HG02588 (cell line): ENCODE results near the gene ACAD11.
"Not testable (repeated sequence)": the region's sequence is repeated elsewhere in the genome, so short reads cannot be mapped to it uniquely, and the experiment has no call there.

Experiments used
- ATAC-seq: cut with Tn5 transposase; IDR thresholded peaks from one replicate; pipeline ENCODE4 v1.9.1; 2021; ENCODE audit warnings: mild to moderate bottlenecking, moderate library complexity; ENCODE audit not compliant: unreplicated experiment

Gene ACAD11

DNA sequence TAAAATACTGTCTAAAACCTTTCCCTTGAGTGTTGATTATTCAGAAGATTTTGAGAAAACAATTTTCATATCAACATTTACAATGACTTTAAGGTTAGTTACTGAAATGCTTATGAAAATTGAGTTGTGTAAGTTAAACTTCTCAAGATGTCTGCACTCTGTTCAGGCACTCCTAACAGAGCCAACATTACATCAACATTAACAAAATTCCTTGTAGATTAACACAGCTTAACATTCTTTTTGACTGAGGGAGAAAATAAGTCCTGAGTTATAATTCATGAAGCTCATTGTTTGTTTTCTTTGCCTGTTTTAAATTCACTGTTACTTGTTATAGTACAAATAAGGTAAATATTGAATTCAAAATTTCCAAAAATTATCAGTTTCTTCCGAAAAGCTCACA, 53.5 kb downstream of the ACAD11 start:
- no peak for ATAC-seq

DNA sequence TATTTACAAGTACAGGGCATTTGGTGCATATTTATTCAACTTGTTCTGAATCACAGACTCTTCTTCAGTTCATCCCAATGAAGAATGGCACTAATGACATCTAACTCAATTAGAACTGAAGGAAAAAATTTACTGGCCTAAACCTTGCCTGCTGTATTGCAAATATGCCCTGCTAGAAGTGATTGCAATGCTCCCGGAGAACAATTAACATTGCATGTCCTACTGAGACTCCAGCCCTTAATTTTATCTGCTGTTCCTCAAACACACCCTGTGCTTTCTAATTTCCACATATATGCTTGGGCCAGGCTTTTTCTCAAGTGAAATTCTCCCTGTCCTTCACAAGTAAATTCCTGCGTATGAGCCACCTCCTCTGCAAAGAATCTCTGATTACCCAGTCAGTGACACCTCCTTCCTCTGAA, 54.2 kb downstream of the ACAD11 start:
- ATAC-seq, result no peak

DNA sequence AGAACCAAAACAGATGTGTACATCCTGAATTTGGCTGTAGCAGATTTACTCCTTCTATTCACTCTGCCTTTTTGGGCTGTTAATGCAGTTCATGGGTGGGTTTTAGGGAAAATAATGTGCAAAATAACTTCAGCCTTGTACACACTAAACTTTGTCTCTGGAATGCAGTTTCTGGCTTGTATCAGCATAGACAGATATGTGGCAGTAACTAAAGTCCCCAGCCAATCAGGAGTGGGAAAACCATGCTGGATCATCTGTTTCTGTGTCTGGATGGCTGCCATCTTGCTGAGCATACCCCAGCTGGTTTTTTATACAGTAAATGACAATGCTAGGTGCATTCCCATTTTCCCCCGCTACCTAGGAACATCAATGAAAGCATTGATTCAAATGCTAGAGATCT, 59.0 kb downstream of the ACAD11 start:
- ATAC-seq, result not testable (repeated sequence)

DNA sequence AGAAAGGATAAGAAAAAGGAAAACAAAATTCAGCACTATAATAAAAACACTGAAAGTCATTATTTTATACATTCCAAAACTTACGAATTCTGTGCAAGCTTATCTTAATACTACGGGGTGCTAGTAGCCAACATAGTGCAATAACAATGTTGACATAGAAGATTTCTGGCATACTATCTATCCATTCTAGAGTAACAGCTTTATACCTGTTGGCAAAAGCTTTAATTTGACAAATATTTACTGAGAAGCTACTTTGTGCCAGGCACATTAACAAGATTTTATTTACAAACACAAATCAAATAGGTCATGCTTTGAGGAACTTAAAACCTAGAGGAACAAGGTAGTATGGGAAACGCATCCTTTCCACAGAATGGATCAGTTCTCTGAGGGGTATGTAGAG, 61.4 kb downstream of the ACAD11 start:
- no peak for ATAC-seq

DNA sequence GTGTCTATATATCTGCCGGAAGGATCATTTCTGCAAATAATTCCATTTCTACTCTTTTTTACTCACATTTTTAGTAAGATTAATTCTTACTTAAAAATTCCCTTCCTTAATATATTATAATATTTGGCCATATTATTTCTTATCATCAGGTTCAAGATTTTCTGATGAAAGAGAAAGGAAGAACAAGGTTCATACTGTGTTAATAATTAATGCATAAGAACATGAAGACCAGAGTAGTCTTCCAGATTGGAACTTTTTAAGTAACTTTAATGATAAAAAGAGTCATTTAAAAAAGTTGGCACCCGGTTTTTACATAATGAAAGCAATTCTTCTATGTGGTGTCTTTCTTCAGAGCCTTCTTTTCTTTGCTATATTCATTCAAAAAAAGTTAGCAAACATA, 61.9 kb downstream of the ACAD11 start:
- no peak for ATAC-seq

DNA sequence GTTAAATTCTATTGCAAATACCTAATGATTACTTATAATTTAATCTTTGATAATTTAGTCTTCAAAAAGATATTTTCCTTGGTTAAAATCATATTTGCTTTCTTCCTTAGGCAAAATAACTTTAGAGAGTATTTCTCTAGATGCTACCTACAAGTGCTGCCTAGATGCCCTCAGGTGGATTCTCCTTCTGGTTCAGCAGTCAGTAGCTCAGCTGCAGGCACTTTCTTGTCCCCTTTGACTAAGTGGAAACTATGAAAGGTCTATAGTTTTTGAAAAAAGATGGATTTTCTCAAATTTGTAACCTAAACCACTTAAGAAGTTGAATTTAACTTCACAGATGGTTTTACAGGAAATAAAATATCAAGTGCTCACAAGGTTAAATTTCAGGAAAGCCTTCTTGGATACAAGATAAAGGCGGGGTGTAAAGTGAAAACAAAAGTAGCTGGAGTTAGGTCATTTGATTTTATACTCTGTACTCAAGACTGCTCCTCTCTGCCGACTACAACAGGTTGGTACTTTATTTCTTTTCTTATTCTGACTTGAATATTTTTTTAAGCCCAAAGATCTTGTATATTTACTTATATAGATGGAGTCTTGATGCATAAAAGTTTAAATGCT, 62.7 kb downstream of the ACAD11 start, which contains the start of gene ACKR4:
Gene ACKR4, plus strand, starts transcription at position 455 of the 618 bp plus-strand sequence. CDS start 3,128 bp downstream, outside the sequence.
- no peak for ATAC-seq

DNA sequence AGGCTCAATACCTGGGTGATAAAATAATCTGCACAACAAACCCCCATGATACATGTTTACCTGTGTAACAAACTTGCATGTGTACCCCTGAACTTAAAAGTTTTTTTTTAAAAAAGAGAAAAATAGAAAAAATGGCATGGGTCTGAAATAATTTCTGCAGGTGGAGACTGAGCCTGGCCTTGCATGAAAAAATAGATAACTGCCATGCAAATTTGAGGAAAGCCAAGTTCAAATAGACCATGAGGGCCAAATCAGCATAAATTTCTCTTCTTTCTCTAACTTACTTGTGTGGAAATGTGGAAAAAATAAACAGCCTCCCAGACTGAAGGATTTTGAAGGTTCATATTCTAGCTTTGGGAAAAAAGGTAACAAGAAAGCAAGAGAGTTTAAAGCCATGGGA, 63.3 kb downstream of the ACAD11 start:
- no peak for ATAC-seq

DNA sequence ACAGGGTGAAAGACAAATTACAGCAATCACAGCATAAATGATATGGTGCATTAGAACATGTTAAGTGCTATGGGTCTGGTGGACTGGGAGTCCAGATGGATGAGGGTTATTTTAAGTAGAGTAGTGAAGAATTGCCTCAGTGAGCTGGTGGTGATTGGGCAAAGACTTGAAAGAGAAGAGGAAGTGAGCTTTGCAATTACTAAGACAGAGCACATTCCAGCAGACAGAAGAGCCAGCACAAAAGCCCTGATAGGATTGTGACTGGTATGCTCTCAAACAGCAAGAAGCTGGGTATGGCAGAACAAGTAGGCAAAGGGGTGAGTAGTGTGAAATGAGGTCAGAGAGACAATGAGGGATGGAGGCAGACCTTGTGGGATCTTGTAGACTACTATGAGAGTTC, 64.6 kb downstream of the ACAD11 start:
- no peak for ATAC-seq

DNA sequence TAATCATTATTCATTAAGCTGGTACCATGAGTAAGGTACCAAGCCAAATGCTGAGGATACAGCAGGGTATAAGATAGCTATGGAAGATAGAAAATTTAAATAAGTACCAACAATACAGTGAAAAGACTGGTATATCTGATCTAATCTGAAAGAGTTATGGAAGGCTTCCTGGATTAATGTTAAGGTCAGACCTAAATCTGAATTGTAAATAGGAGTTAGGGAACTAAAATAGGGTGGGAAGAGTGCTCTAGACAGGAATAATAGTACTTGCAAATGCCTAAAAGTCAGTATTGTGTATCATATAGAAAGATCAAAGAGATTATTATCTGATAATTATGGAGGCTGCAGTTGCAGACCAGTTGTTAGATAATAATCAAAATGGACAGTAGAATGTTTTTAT, 65.1 kb downstream of the ACAD11 start:
- ATAC-seq, result no peak

DNA sequence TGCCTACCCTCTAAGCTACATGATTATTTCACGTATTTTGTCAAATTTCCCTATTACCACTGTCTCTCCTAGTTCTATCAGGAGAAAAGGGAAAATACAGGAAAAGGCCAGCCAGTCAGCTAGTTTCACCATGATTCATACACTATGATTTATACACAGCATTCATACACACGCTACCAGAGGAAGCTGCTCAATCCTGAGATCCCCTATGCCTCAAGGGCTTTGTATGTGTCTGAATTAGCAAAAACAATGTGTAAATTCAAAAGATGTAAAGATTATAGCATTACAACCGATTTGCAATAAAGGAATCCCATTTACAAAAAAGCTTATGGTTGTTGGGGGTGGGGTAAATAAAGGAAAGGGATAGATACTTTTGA, 65.7 kb downstream of the ACAD11 start:
- ATAC-seq, result no peak

DNA sequence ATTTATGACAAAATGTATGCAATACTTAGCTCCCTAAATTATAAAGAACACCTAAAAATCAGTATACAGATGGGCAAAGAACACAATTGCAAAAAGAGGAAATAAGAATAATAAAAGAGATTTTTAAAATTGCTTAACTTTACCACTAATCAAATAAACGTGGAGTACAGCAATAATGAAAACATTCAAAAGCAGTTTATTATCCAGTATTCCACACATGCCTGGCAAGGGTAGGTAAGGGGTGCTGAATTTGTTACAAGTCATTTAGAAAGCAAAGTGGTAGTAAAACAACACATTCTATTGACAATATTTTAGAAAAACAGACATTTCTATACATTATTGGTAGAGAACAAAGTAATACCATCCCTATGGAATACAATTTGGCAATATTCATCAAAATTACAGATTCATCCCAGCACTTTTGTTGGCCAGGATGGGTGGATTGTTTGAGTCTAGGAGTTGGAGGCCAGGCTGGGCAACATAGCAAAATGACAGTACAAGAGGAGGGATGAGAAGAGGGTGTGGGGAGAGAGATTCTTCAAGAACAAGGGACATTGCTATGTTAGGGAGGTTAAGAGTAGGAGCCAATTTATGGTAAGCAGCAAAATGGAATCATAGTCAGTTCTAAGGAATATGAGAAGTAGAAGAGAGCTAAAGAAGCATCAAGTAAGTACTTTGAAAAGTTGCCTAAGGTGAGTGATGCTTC, 66.2 kb downstream of the ACAD11 start:
- no peak for ATAC-seq

DNA sequence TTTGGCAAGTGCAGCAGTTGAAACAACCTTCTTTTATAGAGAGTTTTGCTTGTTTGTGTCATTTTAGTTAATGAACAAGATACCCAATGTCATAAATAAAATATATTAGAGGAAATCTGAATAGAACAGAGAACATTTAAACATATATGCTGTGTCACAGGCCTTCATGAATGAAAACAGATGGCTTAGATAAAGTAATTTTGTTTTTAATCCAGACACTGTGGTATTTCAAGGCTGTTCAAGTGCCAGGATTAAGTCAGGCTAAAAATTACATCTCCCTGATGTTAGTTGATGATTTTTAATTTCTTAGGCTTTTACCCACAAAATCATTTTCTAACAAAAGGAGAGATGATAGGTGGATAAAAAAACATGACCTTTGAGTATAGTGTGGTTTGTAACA, 67.4 kb downstream of the ACAD11 start:
- no peak for ATAC-seq

DNA sequence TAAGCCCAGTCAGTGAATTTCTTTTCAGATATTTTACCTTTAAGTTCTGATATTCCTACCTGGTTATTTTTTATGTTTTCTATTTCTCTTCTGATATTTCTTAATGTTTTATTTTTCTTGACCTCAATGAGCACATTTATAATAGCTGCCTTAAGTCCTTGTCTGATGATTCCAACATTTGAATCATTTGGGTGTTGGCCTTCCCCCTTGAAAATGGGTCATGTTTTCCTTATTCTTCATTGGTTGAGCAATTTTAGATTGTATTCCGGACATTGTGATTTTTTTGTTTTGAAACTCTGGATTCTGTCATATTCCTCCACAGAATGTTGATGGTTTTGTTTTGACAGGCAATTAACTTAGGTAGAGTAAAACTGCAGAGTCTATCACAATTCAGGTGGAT, 72.2 kb downstream of the ACAD11 start:
- ATAC-seq, result no peak

DNA sequence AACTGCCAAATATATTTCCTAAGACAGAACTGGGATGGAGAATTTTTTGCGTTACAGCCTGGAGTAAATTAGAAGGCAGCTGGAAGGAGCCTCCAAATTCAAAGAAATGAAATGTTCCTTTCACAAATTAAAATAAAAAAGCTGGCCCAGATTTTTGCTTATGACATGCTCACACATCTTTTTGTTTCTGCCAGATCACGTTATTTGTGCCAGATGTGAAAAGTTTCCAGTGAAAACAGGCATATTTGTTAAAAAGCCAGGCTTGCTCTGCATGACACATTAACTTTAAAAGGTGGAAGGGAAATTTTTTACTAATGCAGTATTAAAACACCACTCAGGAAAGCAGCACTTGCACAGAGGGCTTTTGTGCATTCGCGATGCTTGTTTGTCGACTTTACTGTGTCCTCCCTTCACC, 85.8 kb downstream of the ACAD11 start:
- no peak for ATAC-seq

DNA sequence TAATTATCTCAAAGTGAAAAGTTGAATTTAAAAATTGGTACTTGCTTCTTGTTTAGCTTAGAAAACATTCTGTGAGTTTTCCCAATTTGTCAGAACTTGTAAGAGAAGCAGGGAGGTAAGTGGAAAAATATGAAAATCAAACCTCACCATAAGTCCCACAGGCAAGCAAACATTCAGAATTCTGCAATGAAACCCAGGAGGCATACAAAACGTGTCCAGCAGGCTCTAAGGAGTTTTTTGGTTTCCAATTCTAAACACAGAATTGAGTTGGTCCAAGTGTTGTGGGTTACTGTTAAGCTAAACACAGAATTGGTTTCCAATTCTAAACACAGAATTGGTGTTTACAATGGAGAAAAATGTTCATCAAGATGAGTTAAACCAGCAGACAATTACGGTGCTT, 89.6 kb downstream of the ACAD11 start:
- ATAC-seq, result no peak

DNA sequence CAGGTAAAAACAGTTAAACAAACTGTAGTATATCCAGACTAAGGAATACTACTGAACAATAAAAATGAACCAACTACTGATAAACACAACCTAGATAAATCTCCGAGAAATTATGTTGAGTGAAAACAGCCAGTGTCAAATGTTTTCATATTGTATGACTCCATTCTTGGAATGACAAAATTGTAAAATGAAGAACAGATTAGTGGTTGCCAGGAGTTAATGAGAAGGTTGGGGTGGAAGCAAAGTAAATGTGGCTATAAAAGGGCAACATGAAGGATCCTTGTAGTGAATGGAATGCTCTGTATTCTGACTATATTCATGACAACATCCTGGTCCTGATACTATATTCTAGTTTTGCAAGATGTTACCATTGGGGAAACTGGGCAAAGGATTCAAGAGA, 90.0 kb downstream of the ACAD11 start:
- no peak for ATAC-seq

DNA sequence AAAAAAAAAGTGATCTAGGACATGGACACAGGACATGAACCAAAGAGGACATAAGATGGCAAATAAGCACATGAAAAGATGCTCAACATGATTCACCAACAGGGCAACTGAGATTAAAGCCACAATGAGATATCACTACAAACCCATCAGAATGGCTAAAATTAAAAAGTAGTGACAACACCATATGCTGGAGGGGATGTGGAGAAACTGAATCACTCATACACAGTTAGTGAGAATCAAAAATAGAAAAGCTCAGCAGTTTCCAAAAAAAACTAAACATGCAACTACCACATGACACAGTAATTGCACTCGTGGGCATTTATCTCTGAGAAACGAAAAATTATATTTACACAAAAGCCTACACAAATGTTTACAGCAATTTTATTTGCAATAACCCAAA, 90.5 kb downstream of the ACAD11 start:
- ATAC-seq, result no peak

DNA sequence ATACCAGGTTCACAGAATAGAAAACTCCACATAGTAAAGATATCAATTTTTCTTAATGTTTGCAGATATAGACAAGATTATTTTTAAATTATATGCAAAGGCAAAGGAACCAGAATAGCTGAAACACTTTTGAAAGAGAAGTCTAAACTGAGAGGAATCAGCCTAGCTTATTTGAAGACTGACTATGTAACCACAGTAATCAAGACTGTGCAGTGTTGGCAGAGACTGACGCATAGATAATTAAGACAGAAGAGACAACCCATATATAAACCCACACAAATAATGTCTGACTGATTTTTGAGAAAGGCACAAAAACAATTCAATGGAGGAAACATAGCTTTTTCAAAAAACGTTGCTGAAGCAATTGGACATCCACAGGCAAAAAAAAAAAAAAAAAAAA, 91.2 kb downstream of the ACAD11 start:
- ATAC-seq, result no peak

DNA sequence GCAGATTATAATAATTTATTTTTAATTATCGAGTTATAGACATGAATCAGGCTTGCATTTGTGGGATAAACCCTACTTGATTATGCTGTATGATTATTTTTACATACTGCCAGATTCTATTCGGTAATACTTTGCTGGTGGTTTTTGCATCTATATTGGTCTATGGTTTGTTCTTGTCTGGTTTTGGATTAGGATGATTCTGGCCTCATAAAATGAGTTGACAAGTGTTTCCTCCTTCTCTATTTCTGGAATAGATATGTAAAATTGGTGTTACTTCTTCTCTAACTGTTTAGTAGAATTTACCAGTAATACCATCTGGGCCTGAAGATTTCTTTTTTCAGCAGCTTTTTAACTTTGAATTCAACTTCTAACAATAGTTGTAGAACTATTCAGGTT, 95.5 kb downstream of the ACAD11 start:
- ATAC-seq, result no peak

DNA sequence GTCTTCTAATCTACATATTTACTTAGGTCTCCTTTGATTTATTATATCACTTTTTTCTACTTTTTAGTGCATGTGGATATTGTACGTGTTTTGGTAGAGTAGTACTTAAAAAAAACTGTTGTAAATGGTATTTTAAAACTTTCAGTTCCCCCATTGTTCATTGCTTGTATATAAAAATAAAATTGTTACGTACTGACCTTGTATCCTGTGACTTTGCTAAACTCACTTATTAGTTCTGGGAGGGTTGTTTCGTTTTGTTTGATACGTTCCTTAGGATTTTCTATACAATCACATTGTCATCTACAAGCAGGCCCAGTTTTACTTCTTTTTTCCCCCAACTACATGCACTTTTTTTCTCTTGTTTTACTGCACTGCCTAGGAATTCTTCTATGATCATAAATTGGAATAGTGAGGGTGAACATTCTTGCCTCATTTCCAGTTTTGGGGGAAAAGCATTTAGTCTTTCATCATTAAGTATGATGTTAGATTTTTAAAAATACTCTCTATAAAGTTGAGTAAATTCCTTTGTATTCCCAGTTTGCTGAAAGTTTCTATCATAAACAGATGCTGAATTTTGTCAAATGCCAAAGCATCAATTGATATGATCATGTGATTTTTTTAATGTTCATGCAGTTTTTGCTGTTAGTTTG, 96.1 kb downstream of the ACAD11 start:
- ATAC-seq, result no peak

DNA sequence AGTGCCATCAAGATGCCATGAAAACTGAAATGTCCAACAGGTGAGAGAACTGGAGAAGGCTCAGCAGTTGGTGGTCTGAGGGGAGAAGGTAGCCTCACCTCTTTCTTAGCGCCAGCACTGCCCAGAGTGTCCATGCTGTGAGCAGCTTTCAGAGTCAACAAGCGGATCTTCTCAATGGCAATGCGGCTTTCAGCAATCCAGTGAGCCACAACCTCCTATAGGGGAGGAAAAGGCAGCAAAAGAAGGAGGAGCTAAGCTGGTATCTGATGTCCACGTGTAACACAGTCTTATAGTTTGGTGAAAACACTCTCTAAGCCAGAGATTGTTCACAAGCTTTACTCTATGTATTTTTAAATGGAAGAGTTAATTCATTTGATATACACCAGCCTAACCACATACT, 98.6 kb downstream of the ACAD11 start:
- ATAC-seq, result no peak

DNA sequence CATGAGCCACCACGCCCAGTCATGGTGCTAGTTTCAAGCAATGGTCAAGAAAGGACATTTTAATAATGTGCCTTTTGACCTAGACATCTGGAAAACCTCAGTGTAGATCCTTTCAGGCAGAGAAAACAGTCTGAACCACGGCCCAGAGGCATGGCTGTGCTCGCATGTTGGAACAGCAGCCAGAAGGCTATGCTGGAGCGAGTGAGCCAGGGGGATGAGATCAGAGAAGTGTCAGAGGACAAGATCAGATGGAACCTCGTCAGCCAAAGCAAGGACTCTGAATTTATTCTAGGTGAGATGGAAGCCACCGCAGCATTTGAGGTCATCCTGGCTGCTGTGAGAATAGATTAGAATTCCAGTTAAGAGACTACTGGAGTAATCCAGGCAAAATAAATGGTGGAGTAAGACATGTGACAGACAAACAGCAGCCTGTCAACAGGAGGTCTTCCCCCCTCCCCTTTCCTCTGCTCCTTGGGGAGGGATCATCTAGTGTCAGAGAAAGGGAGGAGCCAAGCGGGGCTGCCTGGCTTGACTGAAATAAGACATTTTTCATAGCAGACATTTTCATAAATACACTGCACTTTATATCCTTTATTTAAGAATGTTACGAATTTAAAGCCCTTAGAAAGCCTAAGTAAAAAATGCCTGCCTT, 103.0 kb downstream of the ACAD11 start:
- ATAC-seq, result no peak
